Lower lobe of right lung (tissue), 2 donors: ENCODE results near the gene MS4A4A. TPM values are rescaled to one million over a fixed set of nuclear protein-coding genes. Genes with fewer than 3 reads are reported as not detected.

Experiments
- ATAC-seq, 2 donors: fragments of 200-7000 bp; cut with Tn5 transposase; one replicate each; pipeline ENCODE4 v1.9.1; 2020 to 2022; ENCODE audit warnings: mild to moderate bottlenecking in 2 of 2, moderate library complexity in 2 of 2
- DNase-seq: peaks from one replicate; pipeline ENCODE4 v3.0.0-alpha.2; 2020
- H3K27ac ChIP-seq: fragments of 200-600 bp; one replicate; pipeline ENCODE4 v1.8.0; 2022
- H3K27me3 ChIP-seq: fragments of 200-600 bp; one replicate; pipeline ENCODE4 v1.8.0; 2022; ENCODE audit warnings: low read depth
- H3K36me3 ChIP-seq: fragments of 200-600 bp; one replicate; pipeline ENCODE4 v1.8.0; 2022; ENCODE audit warnings: mild to moderate bottlenecking
- H3K4me1 ChIP-seq: fragments of 200-600 bp; one replicate; pipeline ENCODE4 v1.8.0; 2022
- H3K4me3 ChIP-seq: fragments of 200-600 bp; one replicate; pipeline ENCODE4 v1.8.0; 2022; ENCODE audit warnings: mild to moderate bottlenecking
- H3K9me3 ChIP-seq: fragments of 200-600 bp; one replicate; pipeline ENCODE4 v1.8.0; 2022
- CTCF ChIP-seq: fragments of 200-600 bp; IDR thresholded peaks from one replicate; pipeline ENCODE4 v1.8.0; 2022; ENCODE audit warnings: antibody characterized with exemption, mild to moderate bottlenecking
- intact Hi-C: fragments of 100-400 bp; cut with DNase I; formaldehyde crosslinking; loops from one replicate; pipeline ENCODE4 v1.11.0; 2022
- total RNA-seq: library from RNA; stranded (reverse); fragmentation: NEBNext Ultra II Directional; extraction: Animal tissue kit (Norgen Biotek cat#: 25700); gene quantifications from one replicate; pipeline ENCODE4 v1.2.1, GENCODE V29; 2021
- donor health status: DM: no; HTN: yes; CAD: no; lungs with severe emphysema.

Gene MS4A4A
- total RNA-seq, 1 donor from 2014 or later = 89.5 TPM

DNA sequence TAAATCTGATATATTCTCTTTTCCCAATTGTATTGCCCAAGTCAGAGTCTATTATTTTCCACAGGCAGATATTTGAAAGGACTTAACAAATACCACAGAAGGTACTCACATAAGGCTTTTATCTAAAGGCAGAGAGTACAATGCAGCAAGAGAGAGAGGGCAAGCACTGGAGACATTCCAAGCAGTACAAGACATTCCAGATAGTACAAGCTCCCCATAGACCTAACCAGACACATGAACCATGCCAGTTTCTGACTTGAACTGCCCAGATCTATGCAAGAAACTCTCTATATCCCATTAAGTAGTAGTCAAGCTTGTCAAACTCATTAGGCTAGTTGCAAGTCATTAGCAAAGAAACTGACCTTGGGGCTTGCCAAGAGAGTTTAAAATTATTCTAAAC lies 35.4 kb downstream of the MS4A4A start:
- Histone ChIP-seq H3K27me3 (no peaks in the 10 kb centered on the region), H3K4me3 (no peak overlapping the region), H3K27ac (no peak overlapping the region), H3K36me3 (no peaks in the 10 kb centered on the region), H3K9me3 (peaks cover 4% of the 10 kb centered on the region), H3K4me1 (no peaks in the 10 kb centered on the region)
- DNase-seq (no peak), ATAC-seq (no peak)
- no peak for TF ChIP-seq CTCF
- intact Hi-C loops = no loop called here

- no peak for DNase-seq
- ATAC-seq = no peak
- intact Hi-C loops = no loop called here
Measured at GRCh38 chr11:60316317-60316716, 35.9 kb downstream of the MS4A4A start.

GRCh38 chr11:60318726-60319125 lies 38.3 kb downstream of the MS4A4A start:
- no peaks in the 10 kb centered on the region for H3K27me3 ChIP-seq
- no peak overlapping the region for H3K27ac ChIP-seq
- no peaks in the 10 kb centered on the region for H3K36me3 ChIP-seq
- H3K9me3 ChIP-seq = peaks cover 4% of the 10 kb centered on the region
- ATAC-seq (no peak), DNase-seq (no peak)
- TF ChIP-seq CTCF = no peak
- H3K4me1 ChIP-seq = no peaks in the 10 kb centered on the region
- intact Hi-C loops = no loop called here
- H3K4me3 ChIP-seq = no peak overlapping the region

More at GRCh38 chr11:60316317-60316716, 35.9 kb downstream of the MS4A4A start:
- H3K4me3 ChIP-seq = no peak overlapping the region
- TF ChIP-seq CTCF = no peak
- no peaks in the 10 kb centered on the region for H3K27me3 ChIP-seq
- H3K4me1 ChIP-seq = no peaks in the 10 kb centered on the region
- H3K27ac ChIP-seq = no peak overlapping the region
- H3K36me3 ChIP-seq = no peaks in the 10 kb centered on the region
- peaks cover 4% of the 10 kb centered on the region for H3K9me3 ChIP-seq

- intact Hi-C loops = no loop called here
- Histone ChIP-seq H3K9me3 (peaks cover 4% of the 10 kb centered on the region), H3K27ac (no peak overlapping the region), H3K27me3 (no peaks in the 10 kb centered on the region), H3K36me3 (no peaks in the 10 kb centered on the region), H3K4me1 (no peaks in the 10 kb centered on the region), H3K4me3 (no peak overlapping the region)
- TF ChIP-seq CTCF = no peak
- no peak for DNase-seq
- no peak for ATAC-seq
Measured at GRCh38 chr11:60321051-60321450, 40.6 kb downstream of the MS4A4A start.

DNA sequence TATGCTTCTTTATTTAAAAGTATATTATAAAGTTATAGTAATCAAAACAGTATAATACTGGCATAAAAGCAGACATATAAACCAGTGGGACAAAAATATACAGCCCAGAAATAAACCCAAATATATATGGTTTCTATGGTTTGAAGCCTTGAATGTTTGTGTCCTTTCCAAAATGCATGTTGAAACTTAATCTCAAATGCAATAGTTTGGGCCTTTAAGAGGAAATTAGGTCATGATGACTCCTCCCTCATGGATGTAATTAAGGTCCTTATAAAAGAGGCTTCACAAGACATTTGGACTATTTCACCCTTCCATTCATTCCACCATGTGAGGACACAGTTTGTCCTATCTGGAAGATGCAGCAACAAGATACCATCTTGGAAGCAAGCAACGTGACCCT lies 46.5 kb downstream of the MS4A4A start, which contains the start of gene MS4A6E:
Gene MS4A6E (plus strand): TSS at position 301 of the 400 bp plus-strand sequence. CDS start 7,641 bp downstream, outside the sequence.
- Histone ChIP-seq H3K4me3 (no peak within 1 kb of the TSS), H3K27ac (no peak within 1 kb of the TSS), H3K9me3 (no peaks in the 10 kb centered on the region), H3K4me1 (no peaks in the 10 kb centered on the region), H3K36me3 (no peaks in the 10 kb centered on the region), H3K27me3 (no peaks in the 10 kb centered on the region)
- ATAC-seq = no peak
- no peak for DNase-seq
- intact Hi-C loops = no loop called here
- no peak for TF ChIP-seq CTCF

DNA sequence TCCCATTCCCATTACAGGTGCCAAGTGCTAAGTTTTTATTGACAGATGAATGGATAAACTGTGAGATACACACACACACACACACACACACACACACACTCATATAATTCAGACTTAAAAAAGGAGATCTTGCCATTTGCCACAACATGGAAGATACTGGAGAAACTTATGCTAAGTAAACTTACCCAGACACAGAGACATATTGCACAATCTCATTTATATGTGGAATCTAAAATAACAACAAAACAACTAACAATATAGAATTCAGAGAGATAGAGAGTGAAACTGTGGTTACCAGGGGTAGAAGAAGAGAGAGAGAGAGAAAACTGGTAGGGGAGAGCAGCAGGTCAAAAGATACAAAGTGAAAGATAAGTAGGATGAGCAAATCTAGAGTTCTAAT lies 48.0 kb downstream of the MS4A4A start:
- no peaks in the 10 kb centered on the region for H3K27me3 ChIP-seq
- H3K36me3 ChIP-seq = no peaks in the 10 kb centered on the region
- no peak overlapping the region for H3K27ac ChIP-seq
- TF ChIP-seq CTCF = no peak
- no peak for ATAC-seq
- H3K4me1 ChIP-seq = no peaks in the 10 kb centered on the region
- no peak for DNase-seq
- no peaks in the 10 kb centered on the region for H3K9me3 ChIP-seq
- intact Hi-C loops = no loop called here
- no peak overlapping the region for H3K4me3 ChIP-seq
